ENCODE data around the gene STAT6. TPM values are rescaled to one million over a fixed set of nuclear protein-coding genes. Genes with fewer than 3 reads are reported as not detected.

Gene STAT6
- total RNA-seq, 1 experiment from 2014 or later: 68.8 TPM

DNA sequence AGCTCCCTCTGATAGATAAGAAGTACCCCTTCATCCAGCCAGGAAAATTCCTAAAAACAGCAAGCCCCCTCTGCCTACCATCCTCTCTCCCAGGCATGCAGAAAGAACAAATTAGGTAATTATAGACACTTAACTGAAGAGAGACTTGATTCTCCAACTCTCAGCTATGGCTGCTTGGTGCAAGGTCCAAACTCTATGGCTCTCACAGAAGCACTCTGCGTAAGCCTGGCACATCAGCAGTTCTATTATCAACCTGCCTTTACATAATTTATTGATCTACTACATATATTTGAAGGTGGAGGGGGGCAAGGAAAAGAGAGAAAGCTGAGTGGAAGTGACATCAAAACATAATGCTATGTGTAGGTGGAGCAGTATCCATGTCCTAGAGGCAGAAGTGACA lies 60.2 kb downstream of the STAT6 start:
- no peak for DNase-seq (ENCODE audit: extremely low read depth, low read depth)

DNA sequence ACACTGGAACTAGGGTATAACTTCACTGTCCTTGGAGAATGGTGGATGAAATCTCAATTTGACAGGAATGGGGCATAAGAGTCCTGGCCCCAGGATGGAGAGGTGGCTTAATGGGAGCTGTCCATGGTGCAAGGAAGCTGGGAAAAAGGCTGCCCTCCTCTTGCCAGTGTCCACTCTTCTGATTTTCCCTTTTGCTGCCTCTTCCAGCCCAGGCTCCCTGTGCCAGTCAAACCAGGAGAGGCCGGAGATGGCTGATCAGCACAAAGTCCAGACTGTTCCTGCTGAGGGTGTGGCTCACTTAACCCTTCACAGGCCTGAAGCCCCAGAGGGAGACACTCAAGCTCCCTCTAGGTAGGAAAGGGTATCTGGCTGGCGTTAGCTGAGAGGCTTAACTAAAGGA lies 61.3 kb downstream of the STAT6 start, which contains the start of gene MYO1A:
Gene MYO1A (minus strand): TSS at position 240 of the 400 bp plus-strand sequence. CDS start 1,806 bp downstream, outside the sequence.
- no peak for DNase-seq (ENCODE audit: extremely low read depth, low read depth)

DNA sequence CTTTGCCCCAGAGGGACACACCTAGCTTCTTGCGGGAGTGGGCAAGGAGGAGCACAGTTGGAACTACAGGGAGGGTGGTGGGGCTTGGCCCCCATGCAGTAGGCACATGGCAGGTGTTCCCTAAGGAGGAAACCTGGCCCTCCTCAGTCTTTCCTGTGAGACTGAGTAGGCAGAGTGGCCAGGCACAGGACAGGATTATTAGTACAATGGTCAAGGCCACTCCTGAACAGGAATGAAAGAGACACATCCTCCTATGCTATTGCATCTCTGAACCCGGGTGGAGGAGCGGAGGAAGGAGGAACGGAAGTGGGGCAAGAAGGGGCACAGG lies 62.1 kb downstream of the STAT6 start:
- no peak for DNase-seq (ENCODE audit: extremely low read depth, low read depth)

DNA sequence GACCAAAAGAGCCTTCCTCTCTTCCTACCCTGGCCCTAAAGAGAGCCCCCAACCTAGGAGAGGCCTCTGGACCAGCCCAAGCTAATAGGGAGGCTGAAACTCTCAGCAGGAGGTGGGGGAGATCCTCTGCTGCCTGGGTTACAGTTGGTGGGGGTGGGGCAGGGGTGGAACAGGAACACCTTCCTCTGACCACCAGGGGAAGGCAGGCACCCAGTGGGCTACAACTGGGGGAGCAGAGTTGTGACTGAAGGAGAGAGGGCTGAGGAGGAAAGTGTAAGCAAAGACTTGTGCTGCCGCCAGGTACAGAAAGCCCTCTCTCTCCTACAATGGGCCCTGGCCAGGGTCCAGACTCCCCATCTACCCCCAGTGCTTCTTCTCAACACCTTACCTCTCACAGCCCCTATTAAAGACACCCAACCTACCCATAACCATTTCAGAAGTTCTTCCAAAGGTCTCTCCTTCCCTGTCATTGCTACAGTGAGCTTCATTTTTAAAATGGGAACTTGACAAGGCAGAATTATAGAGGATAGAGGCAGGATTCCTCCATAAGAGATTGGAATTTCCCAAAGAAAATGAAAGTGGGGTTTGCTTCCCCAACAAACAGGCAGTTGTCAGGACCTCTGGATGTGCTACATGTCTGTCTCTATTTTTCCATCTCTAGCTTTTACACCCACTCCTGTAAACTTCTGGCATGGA lies 62.6 kb downstream of the STAT6 start:
- no peak for DNase-seq (ENCODE audit: extremely low read depth, low read depth)

DNA sequence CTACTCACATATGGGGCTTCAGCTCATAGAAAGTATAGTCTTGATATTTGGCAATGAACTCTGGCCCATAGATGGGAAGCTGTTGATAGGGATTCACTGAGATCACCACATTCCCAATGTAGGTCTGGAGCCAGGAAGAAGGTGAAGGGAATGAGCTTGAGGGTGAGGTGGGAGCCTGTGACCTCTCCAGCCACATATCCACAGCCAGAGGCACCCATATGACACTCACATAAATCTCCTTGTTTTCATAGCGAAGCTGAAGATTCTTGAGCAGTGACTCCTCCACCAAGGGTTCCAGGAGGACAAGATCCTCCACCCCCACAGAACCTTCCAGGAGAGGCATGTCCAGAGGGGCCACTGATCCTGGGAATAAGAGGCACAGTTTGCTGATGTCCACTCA lies 63.2 kb downstream of the STAT6 start:
- DNase-seq (ENCODE audit: extremely low read depth, low read depth): no peak

DNA sequence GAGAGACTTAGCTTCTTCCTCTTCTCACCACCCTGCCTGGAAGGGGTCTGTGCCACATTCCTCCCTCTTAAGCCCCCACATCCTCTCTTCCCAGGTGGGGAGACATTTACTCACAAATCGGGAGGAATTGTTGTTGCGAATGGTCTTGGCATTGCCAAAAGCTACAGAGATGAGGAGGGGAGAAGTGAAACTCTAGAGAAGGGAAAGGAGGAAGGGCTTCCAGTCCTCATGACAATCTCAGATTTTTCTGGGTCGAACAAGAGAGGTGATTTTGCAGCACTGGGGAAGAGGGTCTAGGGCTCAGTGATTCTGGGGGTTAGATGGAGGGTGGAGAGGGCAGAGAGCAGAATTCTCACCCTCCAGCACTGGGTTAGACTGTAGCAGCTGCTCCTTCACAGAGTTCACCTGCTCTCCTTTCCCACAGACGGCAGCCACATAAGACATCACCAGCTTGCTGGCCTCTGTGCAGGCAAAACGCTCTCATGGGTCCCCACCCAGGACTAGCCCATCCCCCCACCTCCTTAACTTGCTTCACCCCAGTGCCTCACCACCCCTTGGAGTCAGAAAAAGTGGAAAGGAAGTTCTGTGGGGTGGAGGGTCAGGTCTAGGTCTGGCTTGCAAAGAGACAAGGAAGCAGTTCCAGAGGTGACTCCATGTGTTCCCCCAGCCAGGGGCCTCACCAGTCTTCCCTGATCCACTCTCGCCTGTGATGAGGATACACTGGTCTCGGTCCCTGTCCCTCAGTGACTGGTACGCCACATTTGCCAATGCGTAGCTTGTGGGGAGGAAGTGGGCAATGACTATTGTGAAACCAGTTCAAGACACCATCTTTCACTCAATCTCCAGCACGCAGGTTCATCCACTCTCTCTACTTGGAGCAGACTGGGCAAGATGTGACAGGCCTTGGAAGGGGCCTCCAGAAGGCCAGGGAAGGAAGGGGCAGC lies 63.9 kb downstream of the STAT6 start:
- no peak for DNase-seq (ENCODE audit: extremely low read depth, low read depth)

DNA sequence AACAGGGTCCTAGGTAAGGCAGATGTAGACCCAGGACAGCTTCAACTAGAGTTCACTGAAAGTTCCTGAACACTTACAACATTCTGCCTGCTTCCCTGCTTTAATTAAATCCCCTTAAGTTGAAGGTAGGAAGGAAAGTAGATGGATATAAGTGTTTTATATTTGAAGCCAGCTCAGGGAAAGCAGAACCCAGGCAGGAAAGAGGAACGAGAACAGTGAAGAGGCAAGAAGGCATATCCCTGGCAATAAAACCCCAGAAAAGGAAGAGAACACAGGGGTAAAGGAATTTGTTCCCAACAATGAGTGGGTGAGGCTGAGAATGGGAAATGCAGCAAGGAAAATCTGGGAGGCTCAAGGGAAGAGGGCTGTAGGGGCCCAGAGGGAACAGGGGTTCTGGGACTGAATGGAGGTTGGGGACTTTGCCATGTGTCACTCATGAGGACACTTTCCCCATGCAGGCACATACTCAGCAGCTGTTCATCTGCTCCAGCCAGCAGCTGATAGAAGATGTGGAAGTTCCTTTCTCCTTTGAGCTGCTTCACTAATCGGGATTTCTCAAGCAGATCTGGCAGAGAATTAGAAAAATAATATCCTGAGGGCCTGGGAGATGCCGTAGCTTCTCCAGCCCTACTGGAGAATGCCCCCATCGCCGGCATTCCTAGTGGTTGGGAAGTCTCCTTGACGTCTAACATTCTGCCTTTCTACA lies 64.9 kb downstream of the STAT6 start:
- no peak for DNase-seq (ENCODE audit: extremely low read depth, low read depth)

Other genes starting within 250 kb of the STAT6 start
- gene SDR9C7, start 177.0 kb downstream of the STAT6 start, total RNA-seq (2014; rRNA removed; shearing (Covaris generic)): not detected in 2 replicates
- 0.05 TPM in 1 of 2 replicates, not detected in the other for gene RDH16, start 153.8 kb downstream of the STAT6 start, total RNA-seq (2014; rRNA removed; shearing (Covaris generic))
- gene ZBTB39, start 104.8 kb downstream of the STAT6 start, total RNA-seq (2014; rRNA removed; shearing (Covaris generic)): 8.8 and 10.3 TPM in 2 replicates
- gene TAC3, start 94.8 kb downstream of the STAT6 start, total RNA-seq (2014; rRNA removed; shearing (Covaris generic)): not detected in 2 replicates
- not detected in 2 replicates for gene MYO1A, start 61.2 kb downstream of the STAT6 start, total RNA-seq (2014; rRNA removed; shearing (Covaris generic))
- 22.8 and 23.6 TPM in 2 replicates for gene NEMP1, start 32.6 kb downstream of the STAT6 start, total RNA-seq (2014; rRNA removed; shearing (Covaris generic))
- gene NAB2, start 22.2 kb downstream of the STAT6 start, total RNA-seq (2014; rRNA removed; shearing (Covaris generic)): 16.3 and 19.6 TPM in 2 replicates
- gene LRP1, start 17.1 kb upstream of the STAT6 start, total RNA-seq (2014; rRNA removed; shearing (Covaris generic)): 3.1 and 5.5 TPM in 2 replicates
- gene LRP1-AS, start 36.3 kb upstream of the STAT6 start, total RNA-seq (2014; rRNA removed; shearing (Covaris generic)): not detected in 2 replicates
- gene NXPH4, start 105.4 kb upstream of the STAT6 start, total RNA-seq (2014; rRNA removed; shearing (Covaris generic)): 9.7 and 10.7 TPM in 2 replicates
- gene SHMT2, start 118.3 kb upstream of the STAT6 start, total RNA-seq (2014; rRNA removed; shearing (Covaris generic)): 373 and 409 TPM in 2 replicates
- 0.57 and 0.58 TPM in 2 replicates for gene STAC3, start 139.8 kb upstream of the STAT6 start, total RNA-seq (2014; rRNA removed; shearing (Covaris generic))

Measured in NCI-H460 (cell line).